GM23248 (cell line): ENCODE data around the gene TTLL9.

ENCODE experiments used
- EZH2 ChIP-seq: fragments of 200-600 bp; sonication (generic); IDR thresholded peaks from 2 replicates; pipeline ENCODE4 v1.6.1; 2018; ENCODE audit warnings: antibody characterized with exemption, mild to moderate bottlenecking; ENCODE audit not compliant: insufficient read depth, poor library complexity, severe bottlenecking
- EZH2phosphoT487 ChIP-seq: fragments of 200-600 bp; sonication (generic); IDR thresholded peaks from 2 replicates; pipeline ENCODE4 v1.6.1; 2018; ENCODE audit warnings: antibody characterized with exemption, moderate library complexity, mild to moderate bottlenecking, low read depth; ENCODE audit not compliant: insufficient read depth

- TF ChIP-seq EZH2 = no peak
- no peak for TF ChIP-seq EZH2phosphoT487
Measured at GRCh38 chr20:31951530-31952453, 81.4 kb downstream of the TTLL9 start, which contains the start of gene PDRG1.
